HepG2 (cell line): ENCODE data around the gene MEG3. TPM values are rescaled to one million over a fixed set of nuclear protein-coding genes. Genes with fewer than 3 reads are reported as not detected.

ENCODE experiments used
- ESRRA ChIP-seq: sonication (generic); formaldehyde crosslinking; IDR thresholded peaks from 2 replicates; pipeline ENCODE4 v1.5.1; 2020; ENCODE audit warnings: mild to moderate bottlenecking, low read depth, missing genetic modification reagents
- FOXA1 ChIP-seq, 2 experiments: fragments of 450-650 bp in 1 of 2; sonication (generic) in 1 of 2; formaldehyde crosslinking in 1 of 2; IDR thresholded peaks; 2 replicates each; pipeline versions ENCODE4 v1.4.0 to v1.6.1; 2016 to 2020; ENCODE audit warnings: missing genetic modification reagents in 1 of 2
- HOXA9 ChIP-seq: sonication (generic); formaldehyde crosslinking; IDR thresholded peaks from 2 replicates; pipeline ENCODE4 v1.8.1; 2022; ENCODE audit warnings: missing genetic modification reagents, mild to moderate bottlenecking, moderate library complexity, borderline replicate concordance
- IRF2 ChIP-seq: IDR thresholded peaks from 2 replicates; pipeline ENCODE4 v1.6.1; 2018; ENCODE audit warnings: missing genetic modification reagents, missing compliant biosample characterization
- NR2C2 ChIP-seq: sonication (generic); formaldehyde crosslinking; IDR thresholded peaks from 2 replicates; pipeline ENCODE4 v1.4.0; 2020; ENCODE audit warnings: missing genetic modification reagents, mild to moderate bottlenecking, moderate library complexity, borderline replicate concordance
- PHF8 ChIP-seq: sonication (generic); formaldehyde crosslinking; IDR thresholded peaks from 2 replicates; pipeline ENCODE4 v1.5.0; 2020; ENCODE audit warnings: missing genetic modification reagents
- REL ChIP-seq: sonication (generic); formaldehyde crosslinking; conservative IDR thresholded peaks from 2 replicates; pipeline ENCODE4 v1.8.0; 2022; ENCODE audit warnings: mild to moderate bottlenecking, missing genetic modification reagents, moderate library complexity
- SP2 ChIP-seq: sonication (generic); formaldehyde crosslinking; IDR thresholded peaks from 2 replicates; pipeline ENCODE4 v1.5.1; 2020; ENCODE audit warnings: mild to moderate bottlenecking, missing genetic modification reagents
- TGIF2 ChIP-seq: IDR thresholded peaks from 2 replicates; pipeline ENCODE4 v1.6.1; 2016; ENCODE audit warnings: control low read depth, missing compliant biosample characterization
- YEATS2 ChIP-seq: sonication (generic); formaldehyde crosslinking; IDR thresholded peaks from 2 replicates; pipeline ENCODE4 v1.4.0; 2020; ENCODE audit warnings: missing genetic modification reagents, borderline replicate concordance
- ZKSCAN8 ChIP-seq: IDR thresholded peaks from 2 replicates; pipeline ENCODE4 v1.6.1; 2016; ENCODE audit warnings: borderline replicate concordance, missing genetic modification reagents, missing compliant biosample characterization
- ZNF558 ChIP-seq: sonication (generic); formaldehyde crosslinking; IDR thresholded peaks from 2 replicates; pipeline ENCODE4 v1.9.0; 2022; ENCODE audit warnings: mild to moderate bottlenecking, missing genetic modification reagents, borderline replicate concordance
- ZNF589 ChIP-seq: sonication (generic); formaldehyde crosslinking; conservative IDR thresholded peaks from 2 replicates; pipeline ENCODE4 v1.8.0; 2022; ENCODE audit warnings: mild to moderate bottlenecking, moderate library complexity, missing genetic modification reagents
- ZNF670 ChIP-seq: sonication (generic); formaldehyde crosslinking; IDR thresholded peaks from 2 replicates; pipeline ENCODE4 v1.8.0; 2022; ENCODE audit warnings: mild to moderate bottlenecking, missing genetic modification reagents, borderline replicate concordance
- ZNF703 ChIP-seq: sonication (generic); formaldehyde crosslinking; IDR thresholded peaks from 2 replicates; pipeline ENCODE4 v1.5.1; 2020; ENCODE audit warnings: missing genetic modification reagents, mild to moderate bottlenecking, moderate library complexity, borderline replicate concordance
- ZNF782 ChIP-seq: sonication (generic); formaldehyde crosslinking; IDR thresholded peaks from 2 replicates; pipeline ENCODE4 v1.4.0; 2020; ENCODE audit warnings: missing genetic modification reagents, mild to moderate bottlenecking, borderline replicate concordance
- ZSCAN9 ChIP-seq: IDR thresholded peaks from 2 replicates; pipeline ENCODE4 v1.6.1; 2016; ENCODE audit warnings: borderline replicate concordance
- polyA plus RNA-seq, 8 experiments: library from polyadenylated mRNA; depleted of rRNA in 3 of 8; stranded (reverse) in 7 of 8; unstranded in 1 of 8; fragments of >200 nt; fragmentation: Illumina TruSeq in 4 of 8; extraction: Trizol in 4 of 8; gene quantifications; 2 replicates each; pipeline versions ENCODE4 v1.2.1 to v1.2.3, GENCODE V29; 2011 to 2016; ENCODE audit warnings: low read depth in 4 of 8, missing spikeins in 1 of 8, mixed read lengths in 1 of 8; ENCODE audit not compliant: insufficient read depth in 1 of 8
- total RNA-seq, 5 experiments: library from RNA; depleted of rRNA; stranded (reverse); fragments of >200 nt; fragmentation: Illumina TruSeq; extraction: Trizol; gene quantifications; 2 replicates each; pipeline ENCODE4 v1.2.3, GENCODE V29; 2016; ENCODE audit warnings: low read depth in 1 of 5
- TF ChIP-seq, protein P1 (sequence below): sonication (generic); formaldehyde crosslinking; IDR thresholded peaks from 2 replicates; pipeline ENCODE4 v1.4.0; 2020; ENCODE audit warnings: missing genetic modification reagents
- TF ChIP-seq, protein P2 (sequence below): sonication (generic); formaldehyde crosslinking; IDR thresholded peaks from 2 replicates; pipeline ENCODE4 v1.4.0; 2020; ENCODE audit warnings: missing genetic modification reagents; ENCODE audit errors: not compliant biosample characterization
- TF ChIP-seq, protein P3 (sequence below): sonication (generic); formaldehyde crosslinking; IDR thresholded peaks from 2 replicates; pipeline ENCODE4 v1.8.1; 2023; ENCODE audit warnings: mild to moderate bottlenecking, missing genetic modification reagents
- TF ChIP-seq, protein P4 (sequence below): IDR thresholded peaks from 2 replicates; pipeline ENCODE4 v1.4.0; 2020; ENCODE audit warnings: mild to moderate bottlenecking, missing genetic modification reagents

The MEG3 gene
- total and polyA plus RNA-seq, 2 of the 13 experiments (the other 11 are each of a cell fraction or from before 2014, with no cell fraction given), result 0.17 TPM; not detected in 1

DNA sequence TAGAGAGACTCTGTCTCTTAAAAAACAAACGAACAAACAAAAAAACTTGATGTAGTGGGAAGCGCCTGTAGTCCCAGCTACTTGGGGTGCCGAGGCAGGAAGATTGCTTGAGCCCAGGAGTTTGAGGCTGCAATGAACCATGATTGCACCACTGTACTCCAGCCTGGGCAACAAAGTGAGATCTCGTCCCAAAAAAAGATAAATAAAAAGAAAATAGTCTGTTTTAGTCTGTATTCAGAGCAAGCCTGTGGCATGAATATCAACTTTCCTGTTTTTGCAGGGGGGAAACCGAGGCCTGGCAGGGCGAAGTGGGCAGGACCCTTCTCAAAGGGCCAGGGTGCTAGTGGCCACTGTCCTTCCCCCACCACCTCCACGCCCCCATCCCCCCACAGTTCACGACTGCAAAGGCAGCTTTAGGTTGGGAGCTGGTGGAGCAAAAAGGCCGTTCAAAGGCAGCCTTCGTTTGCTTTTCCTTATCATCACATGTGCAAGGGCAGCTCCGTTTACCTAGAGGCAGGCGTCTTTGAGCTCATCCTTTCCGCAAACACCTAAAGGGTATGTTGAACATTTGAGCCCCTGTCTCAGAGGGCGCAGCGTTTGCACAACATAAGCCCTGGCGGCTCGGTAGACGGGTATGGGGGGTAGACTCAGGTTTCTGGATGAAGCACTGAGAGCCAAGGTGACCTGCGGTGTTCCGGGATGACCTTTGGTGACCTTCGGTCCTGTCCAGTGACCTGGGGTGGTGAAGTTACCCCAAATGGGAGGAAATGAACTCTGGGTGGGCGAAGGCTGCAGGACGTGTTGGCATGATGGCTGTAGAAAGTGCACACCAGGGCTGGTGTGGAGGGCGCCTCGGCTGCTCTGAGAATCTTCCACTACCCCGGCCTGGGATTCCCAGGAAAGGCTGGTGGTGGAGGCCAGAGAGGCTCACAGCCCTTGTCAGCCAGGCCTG, 8.7 kb upstream of the MEG3 start (continued):
- TF ChIP-seq, protein P1, sequence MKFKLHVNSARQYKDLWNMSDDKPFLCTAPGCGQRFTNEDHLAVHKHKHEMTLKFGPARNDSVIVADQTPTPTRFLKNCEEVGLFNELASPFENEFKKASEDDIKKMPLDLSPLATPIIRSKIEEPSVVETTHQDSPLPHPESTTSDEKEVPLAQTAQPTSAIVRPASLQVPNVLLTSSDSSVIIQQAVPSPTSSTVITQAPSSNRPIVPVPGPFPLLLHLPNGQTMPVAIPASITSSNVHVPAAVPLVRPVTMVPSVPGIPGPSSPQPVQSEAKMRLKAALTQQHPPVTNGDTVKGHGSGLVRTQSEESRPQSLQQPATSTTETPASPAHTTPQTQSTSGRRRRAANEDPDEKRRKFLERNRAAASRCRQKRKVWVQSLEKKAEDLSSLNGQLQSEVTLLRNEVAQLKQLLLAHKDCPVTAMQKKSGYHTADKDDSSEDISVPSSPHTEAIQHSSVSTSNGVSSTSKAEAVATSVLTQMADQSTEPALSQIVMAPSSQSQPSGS (CRISPR knock-in tag), result peak; percentile 91
- TF ChIP-seq, protein P2, sequence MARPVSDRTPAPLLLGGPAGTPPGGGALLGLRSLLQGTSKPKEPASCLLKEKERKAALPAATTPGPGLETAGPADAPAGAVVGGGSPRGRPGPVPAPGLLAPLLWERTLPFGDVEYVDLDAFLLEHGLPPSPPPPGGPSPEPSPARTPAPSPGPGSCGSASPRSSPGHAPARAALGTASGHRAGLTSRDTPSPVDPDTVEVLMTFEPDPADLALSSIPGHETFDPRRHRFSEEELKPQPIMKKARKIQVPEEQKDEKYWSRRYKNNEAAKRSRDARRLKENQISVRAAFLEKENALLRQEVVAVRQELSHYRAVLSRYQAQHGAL, result no peak
- TF ChIP-seq PHF8 (CRISPR knock-in tag) (no peak; the same call in none of the 2 replicates), ZKSCAN8 (CRISPR knock-in tag) (peak; percentile 85; the same call in 1 of the 2 replicates), ZNF558 (CRISPR knock-in tag) (0 out of 2 replicates have a peak, but pooled peaks have one; percentile 44), YEATS2 (CRISPR knock-in tag) (peak; percentile 51; the same call in 1 of the 2 replicates), ZNF782 (peak; percentile 86; the same call in 1 of the 2 replicates), ZNF589 (0 out of 2 replicates have a peak, but pooled peaks have one; percentile 44), REL (CRISPR knock-in tag) (peak; percentile 44; the same call in 1 of the 2 replicates), SP2 (no peak; the same call in 1 of the 2 replicates), ESRRA (peak; percentile 100), ZNF703 (CRISPR knock-in tag) (peak; percentile 45; the same call in 1 of the 2 replicates), HOXA9 (0 out of 2 replicates have a peak, but pooled peaks have one; percentile 67), TGIF2 (CRISPR knock-in tag) (peak; percentile 29; the same call in 1 of the 2 replicates), NR2C2 (CRISPR knock-in tag) (peak; percentile 86), IRF2 (CRISPR knock-in tag) (peak; percentile 89), ZSCAN9 (CRISPR knock-in tag) (peak; percentile 78), ZNF670 (CRISPR knock-in tag) (no peak; the same call in none of the 2 replicates), FOXA1 (IDR thresholded peaks at IDR 0.05) (peak; percentile 59; the same call in 1 of the 2 replicates), FOXA1 (CRISPR knock-in tag; IDR thresholded peaks at IDR 0.05) (peak; percentile 99)
- TF ChIP-seq, protein P3, sequence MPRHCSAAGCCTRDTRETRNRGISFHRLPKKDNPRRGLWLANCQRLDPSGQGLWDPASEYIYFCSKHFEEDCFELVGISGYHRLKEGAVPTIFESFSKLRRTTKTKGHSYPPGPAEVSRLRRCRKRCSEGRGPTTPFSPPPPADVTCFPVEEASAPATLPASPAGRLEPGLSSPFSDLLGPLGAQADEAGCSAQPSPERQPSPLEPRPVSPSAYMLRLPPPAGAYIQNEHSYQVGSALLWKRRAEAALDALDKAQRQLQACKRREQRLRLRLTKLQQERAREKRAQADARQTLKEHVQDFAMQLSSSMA (CRISPR knock-in tag), result peak; percentile 88; the same call in 1 of the 2 replicates
- TF ChIP-seq, protein P4, sequence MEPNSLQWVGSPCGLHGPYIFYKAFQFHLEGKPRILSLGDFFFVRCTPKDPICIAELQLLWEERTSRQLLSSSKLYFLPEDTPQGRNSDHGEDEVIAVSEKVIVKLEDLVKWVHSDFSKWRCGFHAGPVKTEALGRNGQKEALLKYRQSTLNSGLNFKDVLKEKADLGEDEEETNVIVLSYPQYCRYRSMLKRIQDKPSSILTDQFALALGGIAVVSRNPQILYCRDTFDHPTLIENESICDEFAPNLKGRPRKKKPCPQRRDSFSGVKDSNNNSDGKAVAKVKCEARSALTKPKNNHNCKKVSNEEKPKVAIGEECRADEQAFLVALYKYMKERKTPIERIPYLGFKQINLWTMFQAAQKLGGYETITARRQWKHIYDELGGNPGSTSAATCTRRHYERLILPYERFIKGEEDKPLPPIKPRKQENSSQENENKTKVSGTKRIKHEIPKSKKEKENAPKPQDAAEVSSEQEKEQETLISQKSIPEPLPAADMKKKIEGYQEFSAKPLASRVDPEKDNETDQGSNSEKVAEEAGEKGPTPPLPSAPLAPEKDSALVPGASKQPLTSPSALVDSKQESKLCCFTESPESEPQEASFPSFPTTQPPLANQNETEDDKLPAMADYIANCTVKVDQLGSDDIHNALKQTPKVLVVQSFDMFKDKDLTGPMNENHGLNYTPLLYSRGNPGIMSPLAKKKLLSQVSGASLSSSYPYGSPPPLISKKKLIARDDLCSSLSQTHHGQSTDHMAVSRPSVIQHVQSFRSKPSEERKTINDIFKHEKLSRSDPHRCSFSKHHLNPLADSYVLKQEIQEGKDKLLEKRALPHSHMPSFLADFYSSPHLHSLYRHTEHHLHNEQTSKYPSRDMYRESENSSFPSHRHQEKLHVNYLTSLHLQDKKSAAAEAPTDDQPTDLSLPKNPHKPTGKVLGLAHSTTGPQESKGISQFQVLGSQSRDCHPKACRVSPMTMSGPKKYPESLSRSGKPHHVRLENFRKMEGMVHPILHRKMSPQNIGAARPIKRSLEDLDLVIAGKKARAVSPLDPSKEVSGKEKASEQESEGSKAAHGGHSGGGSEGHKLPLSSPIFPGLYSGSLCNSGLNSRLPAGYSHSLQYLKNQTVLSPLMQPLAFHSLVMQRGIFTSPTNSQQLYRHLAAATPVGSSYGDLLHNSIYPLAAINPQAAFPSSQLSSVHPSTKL (CRISPR knock-in tag), result peak; percentile 97
